COLO668 (cell line): Measurements from ENCODE around the gene USP24.

Experiments used
- DNase-seq: peaks from one replicate; lab custom pipeline; 2025; ENCODE audit not compliant: unreplicated experiment; lab: John Stamatoyannopoulos, UW

The USP24 gene

GRCh38 chr1:55168353-55168752 is 46.8 kb downstream of the USP24 start:
- no peak for DNase-seq

GRCh38 chr1:55167224-55167871 is 47.8 kb downstream of the USP24 start:
- DNase-seq = no peak

DNA sequence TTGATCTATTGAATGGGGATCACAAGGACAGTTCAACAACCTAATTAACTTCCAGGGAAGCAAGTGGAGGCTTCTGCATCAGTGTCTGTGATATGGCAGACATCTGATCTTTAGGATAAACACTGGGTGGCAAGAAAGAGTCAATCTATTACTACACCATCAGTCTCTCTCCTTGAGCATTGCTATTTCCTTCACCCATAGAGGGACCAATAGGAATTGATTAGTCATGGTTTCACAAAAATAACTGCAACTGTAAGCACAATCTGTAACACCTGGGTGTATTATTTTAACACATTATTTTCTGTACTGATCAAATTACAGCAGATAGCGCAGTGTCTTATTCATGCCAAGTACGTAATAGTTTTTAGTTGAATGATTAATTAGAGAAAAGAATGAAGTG is 50.3 kb downstream of the USP24 start:
- DNase-seq = no peak

GRCh38 chr1:55159571-55159970 is 55.6 kb downstream of the USP24 start:
- no peak for DNase-seq

- no peak for DNase-seq
Measured at GRCh38 chr1:55156608-55157007, 58.6 kb downstream of the USP24 start.

- no peak for DNase-seq
Measured at GRCh38 chr1:55156093-55156492, 59.1 kb downstream of the USP24 start.

GRCh38 chr1:55155522-55155921 is 59.6 kb downstream of the USP24 start:
- no peak for DNase-seq

- no peak for DNase-seq
Measured at GRCh38 chr1:55154616-55155015, 60.5 kb downstream of the USP24 start.

- no peak for DNase-seq
Measured at GRCh38 chr1:55153031-55153430, 62.1 kb downstream of the USP24 start.

DNA sequence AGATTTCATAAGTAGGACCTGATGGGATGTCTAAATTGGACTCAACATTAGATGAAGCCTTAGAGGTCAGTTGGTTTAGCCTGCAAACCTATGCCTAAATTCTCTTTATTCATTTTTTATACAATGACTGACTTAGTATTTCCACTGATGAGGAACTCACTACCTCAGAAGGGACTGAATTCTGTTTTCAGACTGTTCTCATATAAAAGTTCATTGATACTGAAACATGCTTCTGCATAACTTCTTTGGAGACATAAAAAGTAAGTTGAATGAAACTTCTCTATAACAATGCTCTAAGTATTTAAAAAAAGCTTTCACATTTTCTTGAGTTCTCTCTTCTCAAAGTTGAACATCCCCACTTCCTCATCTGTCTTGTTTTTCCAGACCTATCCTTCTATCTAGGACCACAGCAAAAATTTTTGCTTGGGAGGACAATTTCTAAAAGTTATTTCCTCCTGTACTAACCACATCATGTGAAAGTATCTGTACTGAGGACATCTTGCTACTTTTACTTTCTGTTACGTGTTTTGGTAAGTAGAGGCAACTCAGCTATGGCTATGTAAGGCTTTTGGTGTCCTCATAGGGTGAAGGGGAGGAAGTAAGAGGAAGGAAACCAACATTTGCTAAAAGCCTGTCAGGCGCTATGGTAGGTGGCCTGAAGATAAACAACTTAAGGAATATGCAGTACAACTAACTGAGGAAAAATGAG is 64.1 kb downstream of the USP24 start:
- no peak for DNase-seq

GRCh38 chr1:55148676-55149075 is 66.5 kb downstream of the USP24 start:
- DNase-seq = no peak

- no peak for DNase-seq
Measured at GRCh38 chr1:55147524-55147923, 67.6 kb downstream of the USP24 start.

DNA sequence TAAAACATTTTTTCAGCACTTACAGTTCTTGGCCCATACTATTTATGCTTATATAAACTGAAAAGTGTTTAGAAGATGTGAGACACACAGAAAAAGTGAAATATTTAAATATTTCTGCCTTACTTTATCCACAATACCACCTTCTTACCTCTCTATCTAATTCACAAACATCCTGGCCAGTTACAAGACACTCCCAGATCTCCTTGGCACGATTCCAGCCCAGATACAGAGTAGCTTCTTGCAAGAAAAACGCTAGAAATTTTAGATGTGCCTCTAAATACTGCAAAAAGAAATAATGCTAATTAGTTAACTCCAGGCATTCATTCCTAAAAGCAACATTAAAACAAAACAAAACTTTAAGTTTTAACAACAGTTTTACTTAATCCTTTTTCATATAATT is 68.4 kb downstream of the USP24 start:
- no peak for DNase-seq

DNA sequence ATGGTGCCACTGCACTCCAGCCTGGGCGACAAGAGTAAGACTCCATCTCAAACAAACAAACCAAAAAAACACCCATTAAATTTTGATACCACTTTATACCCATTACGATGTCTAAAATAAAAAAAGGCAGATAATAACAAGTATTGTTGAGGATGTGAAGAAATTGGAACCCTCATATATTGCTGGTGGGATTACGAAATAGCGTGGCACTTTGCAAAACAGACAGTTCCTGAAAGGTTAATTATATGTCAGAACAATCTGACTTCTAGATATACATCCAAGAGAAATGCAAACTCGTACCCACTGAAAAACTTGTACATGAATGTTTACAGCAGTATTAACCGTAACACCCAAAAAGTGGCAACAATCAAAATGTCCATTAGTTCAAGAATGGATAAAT is 70.3 kb downstream of the USP24 start:
- DNase-seq = no peak

DNA sequence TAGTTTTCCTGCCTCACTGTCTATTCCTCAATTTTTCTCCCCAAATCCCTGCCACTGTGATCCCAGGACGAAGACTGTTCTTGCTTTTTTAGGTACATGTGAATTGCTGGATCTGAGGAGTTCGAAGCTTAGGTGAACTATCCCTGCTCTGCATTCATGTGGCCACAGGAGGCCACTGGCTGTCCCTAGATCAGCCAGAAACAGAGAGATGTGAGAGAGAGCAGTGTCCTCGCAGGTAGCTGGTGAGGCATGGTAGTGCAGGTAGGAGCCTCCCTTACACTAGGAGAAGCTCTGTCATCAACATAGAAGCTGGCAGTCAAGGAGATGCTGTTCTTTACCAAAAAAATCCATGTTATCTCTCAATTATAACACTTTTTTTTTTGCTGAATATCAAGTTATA is 71.5 kb downstream of the USP24 start:
- no peak for DNase-seq

DNA sequence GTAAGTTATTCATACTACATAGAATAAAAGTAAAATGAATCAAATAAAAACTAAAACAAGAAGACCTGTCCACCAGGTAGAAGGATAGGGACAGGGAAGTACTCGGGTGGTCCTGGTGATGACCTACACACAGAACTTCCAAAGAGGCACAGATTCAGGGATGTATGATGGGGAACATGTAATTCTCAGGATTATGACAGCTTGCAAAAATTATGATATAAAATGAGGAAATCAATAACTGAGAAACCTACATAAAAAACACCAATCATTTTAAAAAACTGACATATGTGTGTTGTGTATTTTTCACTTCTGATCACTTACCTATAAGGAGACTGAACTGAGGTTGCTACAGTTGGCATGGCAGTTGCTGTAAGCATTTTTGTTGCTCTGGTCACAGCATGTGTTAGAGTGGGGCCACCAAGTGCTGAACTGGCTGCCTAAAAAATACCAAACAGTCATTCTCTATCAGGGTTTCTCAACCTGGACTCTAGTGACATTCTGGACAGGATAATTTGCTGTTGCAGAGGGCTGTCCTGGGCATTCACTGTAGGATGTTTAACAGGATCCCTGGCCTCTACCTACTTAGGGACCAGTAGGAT is 73.8 kb downstream of the USP24 start:
- no peak for DNase-seq

GRCh38 chr1:55140546-55140983 is 74.6 kb downstream of the USP24 start:
- DNase-seq = peak; percentile 79

DNA sequence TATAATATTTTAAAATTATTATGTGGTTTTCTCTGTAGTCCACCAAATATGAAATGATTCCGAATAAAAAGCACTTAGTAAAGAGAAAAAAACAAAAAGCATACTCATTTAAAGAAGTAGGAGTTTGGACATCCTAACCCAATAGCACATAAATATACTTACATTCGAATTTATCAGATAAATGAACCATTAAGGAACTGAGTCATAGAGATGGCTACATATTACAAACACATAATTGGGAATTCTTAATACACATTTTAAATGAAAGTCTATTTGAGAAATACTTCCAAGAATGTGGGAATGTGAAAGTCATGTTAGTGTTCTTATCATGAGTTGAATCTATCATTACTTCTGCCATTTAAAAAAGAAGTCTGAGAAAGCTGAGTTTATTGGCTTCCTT is 75.0 kb downstream of the USP24 start:
- no peak for DNase-seq

DNA sequence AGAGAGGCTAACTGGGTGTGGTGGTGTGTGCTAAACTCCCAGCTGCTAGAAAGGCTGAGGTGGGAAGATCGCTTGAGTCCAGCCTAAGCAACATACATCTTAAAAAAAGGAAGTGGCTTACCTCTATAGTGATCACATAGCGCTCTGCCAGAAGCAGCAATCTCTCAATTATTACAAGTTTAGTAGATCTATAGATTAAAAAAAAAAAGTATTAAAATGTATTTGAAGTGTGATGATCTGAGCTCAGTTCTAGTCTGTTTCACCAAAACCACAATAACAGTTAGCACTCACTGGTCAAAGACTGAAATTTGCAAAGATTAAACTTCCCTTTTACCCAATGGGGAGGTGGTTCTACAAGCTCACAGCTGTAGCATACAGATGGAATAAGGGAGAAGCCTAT is 76.3 kb downstream of the USP24 start:
- DNase-seq = no peak

GRCh38 chr1:55134152-55134808 is 80.9 kb downstream of the USP24 start:
- no peak for DNase-seq

DNA sequence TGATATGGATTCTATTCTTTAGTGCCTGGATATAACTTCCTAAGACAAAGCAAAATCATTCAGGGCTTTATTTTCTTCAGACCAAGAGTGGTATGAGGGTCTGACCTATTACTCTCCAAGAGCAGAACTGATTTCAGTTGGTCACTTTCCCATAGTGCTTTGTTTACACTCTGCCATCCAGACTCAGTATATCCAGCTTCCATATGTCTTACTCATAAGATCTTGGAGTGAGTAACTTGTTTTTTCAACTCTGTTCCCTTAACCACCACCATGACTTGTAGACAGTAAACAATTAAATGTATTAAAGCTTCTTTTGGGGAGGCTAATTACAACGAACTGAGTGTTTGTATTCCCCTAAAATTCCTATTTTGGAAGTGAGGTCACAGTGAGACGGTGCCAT is 83.4 kb downstream of the USP24 start:
- no peak for DNase-seq

DNA sequence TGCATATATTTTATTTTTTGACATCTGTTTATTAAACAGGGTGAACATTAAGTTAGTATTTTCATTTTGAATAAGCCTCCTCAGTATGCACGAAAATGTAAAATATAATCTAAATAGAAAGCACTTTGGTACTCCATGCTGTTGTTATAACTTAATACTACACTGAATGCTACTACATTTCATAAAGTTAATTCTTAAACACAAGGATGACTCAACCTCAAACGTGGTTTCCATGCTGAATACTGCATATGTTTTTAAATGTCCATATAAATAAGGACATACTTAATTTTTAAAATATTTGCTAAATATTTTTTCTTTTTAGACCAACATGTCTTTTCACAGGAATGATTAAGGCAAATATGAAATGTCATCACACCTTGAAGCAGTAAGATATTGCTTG is 83.9 kb downstream of the USP24 start:
- DNase-seq = no peak
